ENCODE measurements around the gene TSPAN33. TPM values are rescaled to one million over a fixed set of nuclear protein-coding genes. Genes with fewer than 3 reads are reported as not detected.

TSPAN33 gene
- total and polyA plus RNA-seq, 10 of the 15 experiments (the other 5 are each of a cell fraction or from before 2014, with no cell fraction given) = 12.0 to 123 (median 86.3) TPM

- TF ChIP-seq NRF1 (conservative IDR thresholded peaks at IDR 0.05; ENCODE audit: low read depth, low read length) (no peak), BCLAF1 (IDR thresholded peaks at IDR 0.05) (no peak), BACH1 (IDR thresholded peaks at IDR 0.05; ENCODE audit: borderline replicate concordance) (no peak), ZBED1 (IDR thresholded peaks at IDR 0.05; ENCODE audit: borderline replicate concordance) (no peak), SUPT20H (IDR thresholded peaks at IDR 0.05; ENCODE audit: borderline replicate concordance, control insufficient read depth, low read depth, low read length) (no peak)
Measured at GRCh38 chr7:129197771-129198170, 53.3 kb downstream of the TSPAN33 start (continued).

- POLR2A ChIA-PET = no interaction called here
- no TSS peak for BruUV-seq (replicated peaks)
Measured at GRCh38 chr7:129199406-129199805, 54.9 kb downstream of the TSPAN33 start.

More at GRCh38 chr7:129199406-129199805, 54.9 kb downstream of the TSPAN33 start:
- FAIRE-seq = no peak
- Histone ChIP-seq H3K36me3 (ENCODE audit: control insufficient read depth in 2 of 2, insufficient read depth in 2 of 2, low read length in 1 of 2) (no peaks in the 10 kb centered on the region), H4K20me1 (ENCODE audit: control insufficient read depth, insufficient read depth) (no peaks in the 10 kb centered on the region), H3K27me3 (replicated peaks in 1 of 2; ENCODE audit: control insufficient read depth in 2 of 2, insufficient read depth in 2 of 2, low read length in 1 of 2) (no peaks in the 10 kb centered on the region), H2AFZ (ENCODE audit: control insufficient read depth, low read depth, low read length) (no peak overlapping the region), H3K79me2 (ENCODE audit: control insufficient read depth, insufficient read depth, low read length) (no peaks in the 10 kb centered on the region), H3K4me2 (ENCODE audit: control insufficient read depth, insufficient read depth) (no peak overlapping the region), H3K9me3 (replicated peaks; ENCODE audit: control insufficient read depth, insufficient read depth, low read length) (no peaks in the 10 kb centered on the region; the same call in 2 of the 3 replicates), H3K4me1 (ENCODE audit: control insufficient read depth, insufficient read depth, low read length) (no peaks in the 10 kb centered on the region), H3K4me3 (no peak overlapping the region), H3K9ac (ENCODE audit: control insufficient read depth, insufficient read depth, low read length) (no peak overlapping the region), H3K27ac (ENCODE audit: control insufficient read depth, insufficient read depth) (no peak overlapping the region)
- ChIA-PET RAD21 (ENCODE audit: unreplicated experiment) (no interaction called here), SMC1A (ENCODE audit: uncharacterized antibody, unreplicated experiment) (interaction anchor here (1.5 kb wide), 1 partner anchor 9 kb away, joined by 3 read pairs; no protein-coding TSS in a partner anchor), CTCF (interaction anchor here (0.7 to 2.6 kb wide), 3 partner anchors 19 to 72 kb away, joined by 4 to 8 read pairs (median 6); no protein-coding TSS in a partner anchor)
- ATAC-seq = no peak
- in situ Hi-C loops (cut with MboI) (no loop called here), intact Hi-C loops (cut with micrococcal nuclease; ENCODE audit: unreplicated experiment) (no loop called here)
- no peak for DNase-seq (ENCODE audit: low read depth, low spot score)
- TF ChIP-seq STAT1 (conservative IDR thresholded peaks at IDR 0.05) (no peak), PAX5 (IDR thresholded peaks at IDR 0.05; ENCODE audit: borderline replicate concordance, low read depth, low read length) (no peak), RELA (IDR thresholded peaks at IDR 0.05; ENCODE audit: borderline replicate concordance, partially characterized antibody) (no peak), CEBPZ (IDR thresholded peaks at IDR 0.05; ENCODE audit: low read depth, low read length) (no peak), NFYA (IDR thresholded peaks at IDR 0.05; ENCODE audit: borderline replicate concordance, low read depth, low read length) (no peak), ATF3 (IDR thresholded peaks at IDR 0.05; ENCODE audit: borderline replicate concordance, extremely low read depth, low read depth, low read length) (no peak)
- WGBS (ENCODE audit: insufficient coverage, insufficient replicate concordance, low lambda C conversion rate, missing lambda C conversion rate) = 97% methylated on average over 4 of the region's 4 CpGs

All from GM12878 (cell line).